Nephron (organoid): ENCODE measurements around the gene GRIK4.

ENCODE experiments used
- H3K27ac Mint-ChIP-seq, 3 experiments: 2 replicates each; pipeline ENCODE4 v1.8.0; 2020; ENCODE audit warnings: mixed read lengths in 3 of 3, mild to moderate bottlenecking in 2 of 3, moderate library complexity in 1 of 3
- H3K27me3 Mint-ChIP-seq: 2 replicates; pipeline ENCODE4 v1.8.0; 2021; ENCODE audit warnings: low read depth, mild to moderate bottlenecking, moderate library complexity, mixed read lengths
- H3K36me3 Mint-ChIP-seq: 2 replicates; pipeline ENCODE4 v1.8.0; 2020; ENCODE audit warnings: low read depth, mixed read lengths
- H3K4me1 Mint-ChIP-seq: 2 replicates; pipeline ENCODE4 v1.8.0; 2020; ENCODE audit warnings: mixed read lengths
- H3K4me3 Mint-ChIP-seq, 3 experiments: 2 replicates each; pipeline ENCODE4 v1.8.0; 2020; ENCODE audit warnings: mild to moderate bottlenecking in 3 of 3, mixed read lengths in 3 of 3, moderate library complexity in 2 of 3
- H3K9me3 Mint-ChIP-seq: 2 replicates; pipeline ENCODE4 v1.8.0; 2020; ENCODE audit warnings: mixed read lengths
- TF ChIP-seq, protein P1 (sequence below), 3 experiments: fragments of 200-600 bp; sonication (generic); IDR thresholded peaks; one replicate each; pipeline ENCODE4 v1.5.0; 2021; ENCODE audit warnings: antibody characterized with exemption in 3 of 3; ENCODE audit not compliant: unreplicated experiment in 3 of 3

GRIK4 gene

DNA sequence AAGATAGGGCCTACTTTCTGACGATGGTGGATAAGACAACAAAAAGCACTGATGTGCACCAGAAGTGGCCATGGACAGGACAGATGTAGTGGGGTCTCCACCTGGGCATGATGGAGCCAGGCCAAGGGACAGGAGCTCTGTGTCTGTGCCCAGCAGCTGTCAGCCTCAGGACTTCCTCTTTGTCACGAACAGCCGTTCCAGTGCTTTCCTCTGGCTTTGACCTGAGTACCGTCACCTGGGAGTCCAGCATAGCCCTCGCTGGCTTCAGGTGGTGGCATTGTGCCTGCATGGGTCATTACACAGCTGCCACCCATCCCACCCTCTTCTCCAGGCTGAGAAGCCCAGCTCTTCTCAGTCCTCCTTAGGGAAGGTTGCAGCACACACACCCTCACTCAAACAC lies 137.8 kb downstream of the GRIK4 start:
- TF ChIP-seq, protein P1, sequence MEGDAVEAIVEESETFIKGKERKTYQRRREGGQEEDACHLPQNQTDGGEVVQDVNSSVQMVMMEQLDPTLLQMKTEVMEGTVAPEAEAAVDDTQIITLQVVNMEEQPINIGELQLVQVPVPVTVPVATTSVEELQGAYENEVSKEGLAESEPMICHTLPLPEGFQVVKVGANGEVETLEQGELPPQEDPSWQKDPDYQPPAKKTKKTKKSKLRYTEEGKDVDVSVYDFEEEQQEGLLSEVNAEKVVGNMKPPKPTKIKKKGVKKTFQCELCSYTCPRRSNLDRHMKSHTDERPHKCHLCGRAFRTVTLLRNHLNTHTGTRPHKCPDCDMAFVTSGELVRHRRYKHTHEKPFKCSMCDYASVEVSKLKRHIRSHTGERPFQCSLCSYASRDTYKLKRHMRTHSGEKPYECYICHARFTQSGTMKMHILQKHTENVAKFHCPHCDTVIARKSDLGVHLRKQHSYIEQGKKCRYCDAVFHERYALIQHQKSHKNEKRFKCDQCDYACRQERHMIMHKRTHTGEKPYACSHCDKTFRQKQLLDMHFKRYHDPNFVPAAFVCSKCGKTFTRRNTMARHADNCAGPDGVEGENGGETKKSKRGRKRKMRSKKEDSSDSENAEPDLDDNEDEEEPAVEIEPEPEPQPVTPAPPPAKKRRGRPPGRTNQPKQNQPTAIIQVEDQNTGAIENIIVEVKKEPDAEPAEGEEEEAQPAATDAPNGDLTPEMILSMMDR (IDR thresholded peaks at IDR 0.05; ENCODE audit: unreplicated experiment in 3 of 3) = no peak
- Mint-ChIP-seq H3K27me3 (peaks cover 74% of the 10 kb centered on the region), H3K4me3 (no peak overlapping the region), H3K4me1 (no peaks in the 10 kb centered on the region), H3K27ac (no peak overlapping the region), H3K9me3 (no peaks in the 10 kb centered on the region), H3K36me3 (no peaks in the 10 kb centered on the region)

DNA sequence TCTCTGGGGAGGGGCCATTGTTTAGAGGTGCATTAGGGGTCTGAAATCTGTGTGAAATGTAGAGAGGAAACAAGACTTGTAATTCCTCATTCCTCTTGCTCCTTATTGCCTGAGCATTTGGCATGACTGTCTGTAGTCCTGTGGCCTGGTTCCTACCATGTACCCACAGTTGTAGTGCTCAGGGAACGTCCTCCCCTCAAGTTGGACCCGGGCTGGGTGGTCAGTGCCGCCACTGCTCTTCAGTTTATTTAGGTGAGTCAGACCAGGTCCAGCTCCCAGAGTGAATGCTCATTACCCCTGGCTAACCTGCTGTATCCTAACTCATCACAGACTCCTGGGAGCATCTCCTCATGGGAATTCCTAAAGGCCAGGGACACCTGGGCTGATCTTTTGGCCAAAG lies 139.8 kb downstream of the GRIK4 start:
- H3K27me3 Mint-ChIP-seq = peaks cover 58% of the 10 kb centered on the region
- H3K4me1 Mint-ChIP-seq = no peaks in the 10 kb centered on the region
- no peaks in the 10 kb centered on the region for H3K9me3 Mint-ChIP-seq

DNA sequence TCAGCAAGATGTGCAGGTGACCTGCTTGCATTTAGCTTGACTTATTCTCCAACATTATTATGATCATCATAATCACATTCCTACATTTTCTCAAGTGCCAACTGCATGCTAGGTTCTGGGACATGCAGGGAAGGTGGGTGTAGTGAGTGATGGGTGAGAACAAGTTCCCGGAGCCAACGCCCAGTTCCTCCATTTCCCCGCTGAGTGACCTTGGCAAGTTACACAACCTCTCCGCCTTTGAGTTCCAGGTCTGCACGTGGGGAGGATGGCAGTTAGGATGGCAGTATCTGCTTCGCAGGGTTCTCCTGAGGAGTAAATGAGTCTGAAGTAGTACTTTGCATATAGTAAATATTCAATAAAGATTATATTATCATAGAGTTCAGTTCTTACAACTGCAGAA lies 140.3 kb downstream of the GRIK4 start:
- H3K4me3 Mint-ChIP-seq = no peak overlapping the region
- TF ChIP-seq, protein P1 (IDR thresholded peaks at IDR 0.05; ENCODE audit: unreplicated experiment in 3 of 3) = no peak
- no peaks in the 10 kb centered on the region for H3K36me3 Mint-ChIP-seq
- H3K9me3 Mint-ChIP-seq = no peaks in the 10 kb centered on the region
- H3K27ac Mint-ChIP-seq = no peak overlapping the region
- H3K4me1 Mint-ChIP-seq = no peaks in the 10 kb centered on the region
- H3K27me3 Mint-ChIP-seq = peaks cover 54% of the 10 kb centered on the region

More for the DNA sequence above, 139.8 kb downstream of the GRIK4 start:
- Mint-ChIP-seq H3K27ac (no peak overlapping the region), H3K36me3 (no peaks in the 10 kb centered on the region), H3K4me3 (no peak overlapping the region)
- TF ChIP-seq, protein P1 (IDR thresholded peaks at IDR 0.05; ENCODE audit: unreplicated experiment in 3 of 3) = no peak

DNA sequence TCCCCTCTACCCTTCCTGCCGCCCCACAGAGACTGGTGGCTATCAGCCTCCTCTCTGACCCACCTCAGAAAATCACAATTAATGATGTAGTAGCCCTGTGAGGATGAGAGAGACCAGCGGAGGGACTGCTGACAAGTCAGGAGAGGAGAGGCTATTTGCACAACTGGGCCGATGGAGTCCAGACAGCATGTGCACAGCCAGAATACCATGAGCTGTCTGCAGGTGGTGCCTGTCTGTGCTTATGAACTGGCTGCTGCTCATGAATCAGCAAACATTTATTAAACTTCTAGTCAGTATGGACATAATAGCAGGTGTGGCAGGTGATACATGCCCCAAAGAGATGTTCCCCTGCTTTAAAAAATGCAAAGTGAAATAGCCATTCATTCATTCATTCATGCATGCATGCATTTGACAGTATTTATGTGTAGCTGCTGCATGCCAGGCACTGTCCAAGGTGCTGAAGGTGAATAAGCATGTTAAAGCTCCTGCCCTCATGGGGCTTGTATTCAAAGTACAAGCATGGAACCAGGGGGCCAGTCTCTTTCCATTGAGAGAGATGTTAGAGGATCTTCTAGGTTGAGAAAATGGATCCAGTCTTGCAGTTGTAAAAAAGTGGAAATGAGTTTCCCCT lies 141.3 kb downstream of the GRIK4 start:
- H3K27ac Mint-ChIP-seq = no peak overlapping the region
- no peak overlapping the region for H3K4me3 Mint-ChIP-seq
- no peaks in the 10 kb centered on the region for H3K4me1 Mint-ChIP-seq
- TF ChIP-seq, protein P1 (IDR thresholded peaks at IDR 0.05; ENCODE audit: unreplicated experiment in 3 of 3) = no peak
- H3K27me3 Mint-ChIP-seq = peaks cover 50% of the 10 kb centered on the region
- no peaks in the 10 kb centered on the region for H3K9me3 Mint-ChIP-seq
- no peaks in the 10 kb centered on the region for H3K36me3 Mint-ChIP-seq

DNA sequence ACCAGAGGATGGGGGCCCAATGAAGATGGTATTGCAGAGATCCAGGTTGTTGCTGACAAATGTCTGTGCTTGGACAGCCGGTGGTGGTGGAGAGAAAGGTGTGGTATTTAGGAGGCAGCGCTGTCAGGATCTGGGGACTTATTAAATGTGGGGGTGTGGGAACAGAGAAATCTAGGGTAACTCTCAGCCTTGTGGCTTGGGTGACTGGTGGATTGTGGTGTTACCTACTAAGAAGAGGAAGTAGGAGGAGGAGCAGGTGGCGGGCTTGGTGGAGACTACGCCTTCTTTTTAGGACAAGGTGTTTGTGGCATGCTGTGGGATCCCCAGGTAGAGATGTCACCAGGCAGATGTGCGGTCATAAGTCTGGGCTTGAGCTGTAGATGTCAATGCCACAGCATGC lies 144.0 kb downstream of the GRIK4 start:
- Mint-ChIP-seq H3K27ac (no peak overlapping the region), H3K4me3 (no peak overlapping the region), H3K27me3 (peaks cover 31% of the 10 kb centered on the region), H3K36me3 (no peaks in the 10 kb centered on the region), H3K4me1 (no peaks in the 10 kb centered on the region), H3K9me3 (no peaks in the 10 kb centered on the region)
- TF ChIP-seq, protein P1 (IDR thresholded peaks at IDR 0.05; ENCODE audit: unreplicated experiment in 3 of 3) = no peak
